HCEC 1CT (cell line): ENCODE data around the gene TAS1R3.
A peak's percentile ranks its signal among the peaks of the same experiment; 100 is the strongest.
"Not testable (repeated sequence)": the region's sequence is repeated elsewhere in the genome, so short reads cannot be mapped to it uniquely, and the experiment has no call there.

ENCODE experiments used
- DNase-seq: peaks from one replicate; pipeline ENCODE4 v3.0.0-alpha.2; 2017

TAS1R3 gene

GRCh38 chr1:1354271-1355247, 23.5 kb downstream of the TAS1R3 start:
- no peak for DNase-seq

DNA sequence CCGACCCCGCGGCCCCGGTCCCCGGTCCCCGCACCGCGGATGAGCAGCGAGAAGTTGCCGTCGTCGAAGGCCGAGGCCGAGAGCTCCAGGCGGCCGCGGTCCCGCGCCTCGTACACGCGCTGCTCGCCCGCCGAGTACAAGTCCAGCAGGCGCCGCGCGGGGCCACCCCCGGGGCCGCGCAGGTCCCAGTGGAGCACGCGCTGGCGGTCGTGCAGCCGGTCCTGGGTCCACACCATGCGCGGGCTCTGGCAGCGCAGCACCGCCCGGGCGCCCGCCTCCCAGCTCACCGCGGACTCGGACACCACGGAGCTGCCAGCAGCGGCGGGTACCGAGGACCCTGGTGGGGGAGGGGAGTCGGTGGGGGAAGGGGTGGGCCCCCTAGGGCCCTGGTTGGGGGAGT, 24.3 kb downstream of the TAS1R3 start:
- no peak for DNase-seq

DNA sequence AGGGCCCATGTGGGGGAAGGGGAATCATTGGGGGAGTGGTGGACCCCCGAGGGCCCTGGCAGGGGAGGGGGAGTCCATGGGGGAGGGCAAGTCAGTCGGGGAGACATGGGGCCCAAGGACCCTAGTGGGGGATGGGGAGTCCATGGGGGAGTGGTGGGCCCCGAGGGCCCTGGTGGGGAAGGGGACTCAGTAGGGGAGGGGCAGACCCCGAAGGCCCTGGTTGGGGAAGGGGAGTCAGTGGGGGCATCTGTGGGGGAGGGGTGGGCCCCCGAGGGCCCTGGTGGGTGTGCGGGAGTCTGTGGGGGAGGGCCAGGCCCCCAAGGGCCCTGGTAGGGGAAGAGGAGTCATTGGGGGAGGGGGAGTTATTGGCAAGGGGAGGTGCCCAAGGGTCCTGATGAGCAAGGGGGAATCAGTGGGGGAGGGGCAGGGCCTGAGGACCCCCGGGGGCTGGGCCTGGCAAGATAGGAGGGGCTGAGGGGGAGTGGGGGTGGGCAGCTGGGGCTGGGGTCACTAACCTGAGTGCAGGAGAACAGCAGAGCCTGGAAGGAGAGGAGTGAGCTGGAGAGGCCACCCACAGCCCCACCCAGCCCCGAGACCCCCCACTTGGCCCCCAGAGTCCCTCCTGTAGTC, 25.2 kb downstream of the TAS1R3 start:
- peak; percentile 0 for DNase-seq

DNA sequence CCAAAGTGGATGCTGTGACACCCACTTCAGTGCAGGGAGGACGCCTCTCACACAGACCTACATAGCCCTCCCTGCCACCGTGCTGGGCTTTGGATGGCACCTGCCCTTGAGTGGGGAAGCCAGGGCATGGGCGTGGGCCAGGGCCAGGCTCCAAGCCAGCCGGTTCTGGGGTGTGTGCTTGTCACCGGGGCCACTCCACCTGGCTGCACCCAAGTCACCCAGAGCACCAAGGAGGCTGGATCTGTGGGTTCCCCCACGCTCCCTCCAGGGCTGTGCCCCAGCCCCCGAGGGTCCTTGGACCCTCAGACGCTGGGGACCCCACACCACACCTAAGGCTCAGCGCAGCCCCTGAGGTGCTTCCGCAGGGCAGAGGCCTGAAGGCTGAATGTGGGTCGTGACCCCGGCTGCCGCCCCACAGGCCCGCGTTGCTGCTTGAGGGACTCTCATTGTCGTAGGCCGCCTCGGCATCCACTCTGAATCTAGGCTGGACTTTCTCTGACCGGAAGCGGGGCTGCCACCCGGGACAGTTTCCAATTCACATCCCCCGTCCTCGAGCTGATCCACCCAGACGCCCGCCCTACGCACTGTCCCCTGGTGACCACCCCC, 25.8 kb downstream of the TAS1R3 start:
- DNase-seq, result peak; percentile 38

DNA sequence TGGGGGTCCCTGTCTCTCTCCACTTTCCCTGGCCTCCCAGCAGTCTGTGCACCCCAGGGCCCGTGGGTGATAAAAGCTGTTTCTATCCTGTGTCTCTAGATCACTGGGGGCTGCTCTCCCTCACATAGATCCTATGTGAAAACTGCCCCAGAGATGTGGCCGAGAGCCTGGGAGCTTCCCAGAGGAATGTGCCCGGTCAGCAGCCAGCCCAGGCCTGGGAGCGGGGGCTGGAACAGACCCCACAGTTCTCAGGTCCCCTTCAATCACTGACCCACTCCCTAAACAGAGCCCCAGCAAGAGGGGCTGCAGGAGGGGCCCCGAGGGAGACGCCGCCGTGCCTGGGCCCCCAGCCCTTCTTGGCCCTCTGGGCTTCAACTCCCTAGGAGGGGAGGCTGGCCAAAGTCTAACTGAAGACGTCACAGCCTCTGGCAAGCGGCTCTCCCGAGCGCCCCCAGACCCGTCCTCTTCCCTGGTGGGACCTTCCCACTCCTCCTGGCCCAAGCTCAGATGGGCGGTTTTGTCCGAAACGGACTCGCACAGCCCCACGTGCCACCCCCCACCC, 26.9 kb downstream of the TAS1R3 start:
- peak; percentile 29 for DNase-seq

- peak; percentile 81 for DNase-seq
These were observed 27.6 kb downstream of the TAS1R3 start, which contains the start of gene MXRA8 for GRCh38 chr1:1358433-1359271. MXRA8 (minus strand) TSS chr1:1358555; CDS start chr1:1358504, 51 bp downstream.

DNA sequence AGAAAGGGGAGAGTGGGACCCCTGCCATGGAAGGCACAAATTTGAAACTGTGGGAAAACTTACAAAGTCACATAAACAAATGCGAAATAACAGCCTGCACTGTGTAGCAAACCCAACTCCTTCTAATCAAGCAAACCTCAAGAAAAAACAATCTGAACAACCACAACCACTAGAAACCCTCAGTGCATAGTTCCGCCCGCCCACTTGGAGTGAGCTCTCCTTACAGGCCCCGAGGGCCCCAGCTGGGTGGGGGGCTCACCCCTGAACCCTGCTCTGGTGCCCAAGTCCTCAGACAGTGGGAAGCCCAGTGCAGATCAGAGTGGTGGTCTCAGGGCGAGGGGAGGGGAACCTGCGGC, 28.2 kb downstream of the TAS1R3 start:
- peak; percentile 58 for DNase-seq

DNA sequence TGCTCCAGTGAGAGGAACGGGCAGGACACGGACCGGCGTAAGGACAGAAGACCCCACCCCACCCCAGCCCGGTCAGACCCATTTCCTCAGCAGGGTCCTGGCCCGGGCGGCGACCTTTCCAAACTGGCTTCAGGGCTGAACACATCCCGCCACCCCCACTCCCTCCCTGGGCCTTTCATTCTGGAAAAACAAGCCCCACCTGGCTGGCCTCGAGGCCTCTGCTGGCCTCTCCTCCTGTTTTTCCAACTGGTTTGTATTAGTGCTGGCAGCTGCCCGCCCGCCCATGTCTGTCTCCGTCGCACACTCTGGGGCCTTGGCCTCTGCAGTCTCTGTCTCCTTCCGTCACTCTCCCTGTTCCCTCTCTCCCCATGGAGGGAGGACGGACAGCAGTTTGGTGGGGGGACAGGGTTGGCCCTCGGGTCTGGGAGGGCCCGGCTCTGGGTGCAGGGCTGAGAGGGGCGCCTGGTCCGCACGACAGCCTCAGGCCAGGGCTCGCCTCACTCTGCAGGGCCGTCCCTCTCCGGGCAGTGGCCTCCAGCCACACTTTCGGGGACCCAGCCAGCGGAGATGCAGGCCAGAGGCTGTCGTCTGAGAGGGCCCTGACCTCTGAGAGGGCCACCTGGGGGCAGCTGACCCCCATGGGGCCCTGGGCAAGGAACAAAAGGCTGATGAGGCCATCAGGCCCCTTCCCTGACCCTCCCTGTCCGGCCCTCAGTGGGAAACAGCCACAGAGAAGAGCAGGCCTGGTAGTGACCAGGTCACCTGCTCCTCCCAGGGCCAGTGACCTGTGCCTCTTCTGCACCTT, 28.8 kb downstream of the TAS1R3 start:
- peak; percentile 46 for DNase-seq

DNA sequence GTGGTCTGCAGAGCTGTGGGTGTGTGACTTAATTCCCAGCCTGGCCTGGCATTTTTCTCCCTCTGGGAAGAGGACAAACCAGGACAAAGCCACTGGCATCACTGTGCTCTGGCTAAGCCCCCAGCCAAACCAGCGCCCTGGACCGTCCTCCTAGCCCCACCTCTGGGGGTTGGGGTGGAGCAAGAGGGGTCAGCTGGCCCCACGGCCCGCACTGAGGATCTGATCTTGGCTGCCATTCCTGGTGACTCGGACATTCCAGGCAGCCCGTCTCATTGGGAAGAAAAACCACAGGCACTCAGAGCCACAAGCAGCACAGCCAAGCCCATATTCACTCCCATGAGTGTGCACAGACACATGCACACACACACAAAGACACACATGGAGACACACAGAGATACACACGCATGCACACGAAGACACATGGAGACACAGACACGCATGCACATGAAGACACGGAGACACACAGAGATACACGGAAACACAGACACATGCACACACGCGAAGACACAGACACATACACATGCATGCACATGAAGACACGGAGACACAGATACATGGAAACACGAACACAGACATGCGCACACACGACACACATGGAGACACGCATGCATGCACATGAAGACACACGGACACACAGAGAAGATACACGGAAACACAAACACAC, 29.6 kb downstream of the TAS1R3 start:
- DNase-seq, result peak; percentile 97

GRCh38 chr1:1361233-1361981, 30.3 kb downstream of the TAS1R3 start:
- no peak for DNase-seq

- peak; percentile 87 for DNase-seq
These were observed 30.9 kb downstream of the TAS1R3 start for GRCh38 chr1:1361982-1362423.

DNA sequence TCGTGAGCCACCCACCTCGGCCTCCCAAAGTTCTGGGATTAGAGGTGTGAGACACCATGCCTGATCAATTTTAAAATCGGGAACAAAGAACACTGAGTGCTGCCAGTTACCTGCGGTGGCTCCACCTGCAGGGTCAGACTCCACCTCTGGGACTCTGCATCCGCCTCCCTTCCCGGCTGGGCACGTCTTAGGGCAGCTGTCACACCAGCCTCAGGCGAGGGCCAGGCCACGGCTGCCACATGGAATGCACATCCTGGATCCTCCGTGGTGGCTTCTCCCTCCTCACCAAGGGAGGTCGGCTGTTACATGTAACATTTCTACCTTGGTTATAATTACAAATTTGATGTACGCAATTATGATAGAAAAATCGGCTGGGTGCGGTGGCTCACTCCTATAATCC, 33.2 kb downstream of the TAS1R3 start:
- no peak for DNase-seq

GRCh38 chr1:1365875-1366698, 35.0 kb downstream of the TAS1R3 start:
- DNase-seq, result no peak

DNA sequence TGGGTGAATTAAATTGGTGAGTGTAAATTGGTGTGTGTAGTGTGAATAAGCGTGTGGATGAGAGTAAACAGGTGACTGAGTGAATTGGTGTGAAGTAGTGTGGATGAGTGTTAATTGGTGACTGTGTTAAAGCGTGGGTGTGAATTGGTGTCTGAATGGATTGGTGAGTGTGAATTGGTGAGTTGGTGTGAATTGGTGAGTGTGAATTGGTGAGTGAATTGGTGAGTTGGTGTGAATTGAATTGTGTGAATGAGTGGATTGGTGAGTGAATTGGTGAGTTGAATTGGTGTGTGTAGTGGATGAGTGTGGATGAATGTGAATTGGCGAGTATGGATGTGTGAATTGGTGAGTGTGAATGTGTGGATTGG, 35.6 kb downstream of the TAS1R3 start:
- DNase-seq, result no peak

DNA sequence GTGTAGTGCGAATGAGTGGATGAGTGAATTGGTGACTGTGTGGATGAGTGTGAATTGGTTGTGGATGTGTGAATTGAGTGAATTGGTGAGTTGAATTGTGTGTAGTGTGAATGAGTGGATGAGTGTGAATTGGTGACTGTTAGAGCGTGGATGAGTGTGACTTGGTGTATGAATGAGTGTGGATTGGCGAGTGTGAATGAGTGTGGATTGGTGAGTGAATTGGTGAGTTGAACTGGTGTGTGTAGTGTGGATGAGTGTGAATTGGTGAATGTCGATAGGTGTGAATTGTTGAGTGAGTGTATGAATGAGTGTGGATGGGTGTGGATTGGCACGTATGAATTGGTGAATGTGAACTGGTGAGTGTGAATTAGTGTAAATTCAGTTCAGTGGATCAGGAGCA, 36.2 kb downstream of the TAS1R3 start:
- DNase-seq, result no peak

DNA sequence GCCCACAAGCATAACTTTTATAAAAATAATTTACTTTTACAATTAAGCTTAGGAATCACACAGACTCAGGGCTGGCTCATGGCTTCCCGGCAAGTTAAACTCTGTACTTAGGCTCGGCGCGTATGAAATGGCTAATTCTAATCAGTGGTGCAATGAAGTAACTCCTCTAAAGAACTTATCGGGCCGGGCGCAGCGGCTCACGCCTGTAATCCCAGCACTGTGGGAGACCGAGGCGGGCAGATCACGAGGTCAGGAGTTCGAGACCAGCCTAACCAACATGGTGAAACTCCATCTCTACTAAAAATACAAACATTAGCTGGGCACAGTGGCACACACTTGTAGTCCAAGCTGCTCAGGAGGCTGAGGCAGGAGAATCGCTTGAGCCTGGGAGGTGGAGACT, 39.0 kb downstream of the TAS1R3 start:
- not testable (repeated sequence) for DNase-seq

DNA sequence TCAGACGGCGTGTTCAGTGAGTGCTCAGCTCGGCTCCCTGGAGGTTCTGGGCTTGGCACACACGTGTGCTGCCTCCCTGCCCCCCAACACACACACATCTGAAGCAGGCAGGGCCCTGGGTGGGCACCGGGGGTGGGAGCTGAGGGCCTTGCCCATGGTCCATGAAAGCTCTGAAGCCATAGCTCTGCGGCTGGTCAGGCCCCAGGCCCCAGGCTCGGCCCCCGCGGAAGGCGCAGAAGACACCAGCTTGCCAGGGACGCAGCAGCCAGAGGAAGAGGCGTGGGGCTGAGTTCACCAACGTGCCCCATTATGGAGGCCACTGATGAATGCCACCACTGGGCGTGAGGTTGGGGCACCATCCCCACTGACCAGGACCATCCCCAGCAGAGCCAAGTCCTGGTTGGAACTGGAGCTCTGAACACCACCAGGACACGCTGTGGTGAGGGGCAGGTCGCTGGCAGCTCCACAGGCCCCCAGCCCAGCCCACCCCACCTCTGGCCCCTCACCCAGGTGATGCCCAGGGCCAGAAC, 39.8 kb downstream of the TAS1R3 start:
- no peak for DNase-seq

DNA sequence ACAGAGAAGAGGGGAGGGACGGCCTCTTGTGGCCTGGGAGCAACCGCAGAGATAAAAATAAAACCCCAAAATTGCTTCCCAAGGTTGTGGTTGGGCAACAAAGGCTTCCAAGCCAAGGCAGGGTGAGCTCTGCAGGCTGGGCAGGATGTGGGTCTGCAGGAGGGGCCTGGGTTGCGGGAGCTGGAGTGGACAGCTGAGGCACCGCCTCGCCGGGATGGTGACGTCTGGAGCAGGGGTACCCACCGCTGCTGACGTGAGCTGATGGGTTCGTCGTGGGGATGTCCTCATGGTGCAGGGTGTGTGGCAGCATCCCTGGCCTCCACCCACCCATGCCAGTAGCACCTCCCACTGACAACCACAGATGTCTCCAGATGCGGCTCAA, 40.3 kb downstream of the TAS1R3 start:
- no peak for DNase-seq
